ENCODE results near the gene BRS3. TPM values are rescaled to one million over a fixed set of nuclear protein-coding genes. Genes with fewer than 3 reads are reported as not detected.

Gene BRS3
- total RNA-seq, 1 experiment from 2014 or later = not detected

DNA sequence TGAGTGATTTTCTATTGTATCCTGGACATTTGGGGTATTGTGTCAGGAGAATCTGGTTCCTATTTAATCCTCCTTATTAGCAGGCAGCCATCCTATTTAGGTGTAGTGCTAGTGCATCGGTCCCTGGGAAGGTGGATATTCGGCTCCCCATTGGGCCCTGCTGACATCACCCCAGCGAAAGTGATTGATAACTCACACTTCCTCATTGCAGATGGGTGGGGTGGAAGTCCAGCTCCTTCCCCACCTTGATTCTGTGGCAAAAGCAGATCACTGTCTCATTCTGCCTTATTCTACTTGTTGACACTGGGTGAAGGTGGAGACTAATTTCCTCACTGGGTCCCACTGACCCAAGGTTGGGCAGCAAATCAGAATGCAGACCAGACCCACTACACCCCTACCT is 23.2 kb upstream of the BRS3 start:
- no peaks in the 10 kb centered on the region for H3K27me3 ChIP-seq (ENCODE audit: low read length)
- no peaks in the 10 kb centered on the region for H4K20me1 ChIP-seq (ENCODE audit: low read length)
- POLR2A ChIA-PET (ENCODE audit: unreplicated experiment) = no interaction called here
- TF ChIP-seq, protein P1, sequence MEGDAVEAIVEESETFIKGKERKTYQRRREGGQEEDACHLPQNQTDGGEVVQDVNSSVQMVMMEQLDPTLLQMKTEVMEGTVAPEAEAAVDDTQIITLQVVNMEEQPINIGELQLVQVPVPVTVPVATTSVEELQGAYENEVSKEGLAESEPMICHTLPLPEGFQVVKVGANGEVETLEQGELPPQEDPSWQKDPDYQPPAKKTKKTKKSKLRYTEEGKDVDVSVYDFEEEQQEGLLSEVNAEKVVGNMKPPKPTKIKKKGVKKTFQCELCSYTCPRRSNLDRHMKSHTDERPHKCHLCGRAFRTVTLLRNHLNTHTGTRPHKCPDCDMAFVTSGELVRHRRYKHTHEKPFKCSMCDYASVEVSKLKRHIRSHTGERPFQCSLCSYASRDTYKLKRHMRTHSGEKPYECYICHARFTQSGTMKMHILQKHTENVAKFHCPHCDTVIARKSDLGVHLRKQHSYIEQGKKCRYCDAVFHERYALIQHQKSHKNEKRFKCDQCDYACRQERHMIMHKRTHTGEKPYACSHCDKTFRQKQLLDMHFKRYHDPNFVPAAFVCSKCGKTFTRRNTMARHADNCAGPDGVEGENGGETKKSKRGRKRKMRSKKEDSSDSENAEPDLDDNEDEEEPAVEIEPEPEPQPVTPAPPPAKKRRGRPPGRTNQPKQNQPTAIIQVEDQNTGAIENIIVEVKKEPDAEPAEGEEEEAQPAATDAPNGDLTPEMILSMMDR (conservative IDR thresholded peaks at IDR 0.05; ENCODE audit: low read depth, low read length) = no peak
- TF ChIP-seq EZH2phosphoT487 (IDR thresholded peaks at IDR 0.05; ENCODE audit: borderline replicate concordance, low read length) = no peak
- no peak for TF ChIP-seq EZH2 (IDR thresholded peaks at IDR 0.05; ENCODE audit: low read length, unreplicated experiment)
- no peaks in the 10 kb centered on the region for H3K36me3 ChIP-seq (ENCODE audit: low read depth, low read length)
- ATAC-seq (no peak), DNase-seq (no peak)
- intact Hi-C loops (cut with micrococcal nuclease) = no loop called here
- no peak overlapping the region for H3K27ac ChIP-seq (ENCODE audit: low read length)
- no peaks in the 10 kb centered on the region for H3K9me2 ChIP-seq (replicated peaks; ENCODE audit: low read length)
- H3K4me1 ChIP-seq (ENCODE audit: insufficient read depth, low read length) = no peaks in the 10 kb centered on the region
- H3K79me2 ChIP-seq (ENCODE audit: low read length) = no peaks in the 10 kb centered on the region
- H3K4me2 ChIP-seq (ENCODE audit: low read length) = no peak overlapping the region
- no TSS peak for BruUV-seq (replicated peaks)
- CTCF ChIA-PET = no interaction called here
- no peaks in the 10 kb centered on the region for H3F3A ChIP-seq (ENCODE audit: low read length, unreplicated experiment)
- H3K9ac ChIP-seq (ENCODE audit: low read length) = no peak overlapping the region
- H3K4me3 ChIP-seq (ENCODE audit: low read length) = no peak overlapping the region
- H2AFZ ChIP-seq (ENCODE audit: low read length) = no peak overlapping the region
- H3K9me3 ChIP-seq (ENCODE audit: low read length) = no peaks in the 10 kb centered on the region

DNA sequence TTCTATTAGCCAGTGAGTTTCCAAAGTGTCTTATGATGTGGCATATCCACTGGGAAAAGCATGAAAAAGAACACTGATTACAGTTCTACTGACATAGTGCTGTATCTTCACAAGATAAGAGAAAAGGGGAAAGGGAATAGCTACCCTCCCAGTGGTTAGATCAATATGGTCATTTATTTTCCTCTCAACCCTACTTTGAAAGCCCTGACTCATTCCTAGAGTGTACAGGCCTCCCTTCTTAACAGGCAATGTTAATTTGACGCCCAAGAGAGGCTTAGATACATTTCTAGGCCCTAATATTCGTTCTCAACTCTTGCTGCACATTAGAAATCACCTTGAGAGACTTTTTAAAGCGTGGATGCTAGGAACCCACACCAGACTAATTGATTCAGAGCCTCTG is 20.4 kb upstream of the BRS3 start:
- H3K4me3 ChIP-seq (ENCODE audit: low read length) = no peak overlapping the region
- H3K4me2 ChIP-seq (ENCODE audit: low read length) = no peak overlapping the region
- POLR2A ChIA-PET (ENCODE audit: unreplicated experiment) = no interaction called here
- intact Hi-C loops (cut with micrococcal nuclease) = no loop called here
- H3K4me1 ChIP-seq (ENCODE audit: insufficient read depth, low read length) = no peaks in the 10 kb centered on the region
- CTCF ChIA-PET = no interaction called here
- H4K20me1 ChIP-seq (ENCODE audit: low read length) = no peaks in the 10 kb centered on the region
- H3K9ac ChIP-seq (ENCODE audit: low read length) = no peak overlapping the region
- H2AFZ ChIP-seq (ENCODE audit: low read length) = no peak overlapping the region
- TF ChIP-seq EZH2phosphoT487 (IDR thresholded peaks at IDR 0.05; ENCODE audit: borderline replicate concordance, low read length) = no peak
- no peak for TF ChIP-seq EZH2 (IDR thresholded peaks at IDR 0.05; ENCODE audit: low read length, unreplicated experiment)
- TF ChIP-seq, protein P1 (conservative IDR thresholded peaks at IDR 0.05; ENCODE audit: low read depth, low read length) = no peak
- ATAC-seq (no peak), DNase-seq (no peak)
- H3K79me2 ChIP-seq (ENCODE audit: low read length) = no peaks in the 10 kb centered on the region
- BruUV-seq (replicated peaks) = no TSS peak
- H3K27me3 ChIP-seq (ENCODE audit: low read length) = no peaks in the 10 kb centered on the region
- H3K9me3 ChIP-seq (ENCODE audit: low read length) = no peaks in the 10 kb centered on the region
- no peaks in the 10 kb centered on the region for H3F3A ChIP-seq (ENCODE audit: low read length, unreplicated experiment)
- no peak overlapping the region for H3K27ac ChIP-seq (ENCODE audit: low read length)
- H3K36me3 ChIP-seq (ENCODE audit: low read depth, low read length) = no peaks in the 10 kb centered on the region
- H3K9me2 ChIP-seq (replicated peaks; ENCODE audit: low read length) = no peaks in the 10 kb centered on the region

DNA sequence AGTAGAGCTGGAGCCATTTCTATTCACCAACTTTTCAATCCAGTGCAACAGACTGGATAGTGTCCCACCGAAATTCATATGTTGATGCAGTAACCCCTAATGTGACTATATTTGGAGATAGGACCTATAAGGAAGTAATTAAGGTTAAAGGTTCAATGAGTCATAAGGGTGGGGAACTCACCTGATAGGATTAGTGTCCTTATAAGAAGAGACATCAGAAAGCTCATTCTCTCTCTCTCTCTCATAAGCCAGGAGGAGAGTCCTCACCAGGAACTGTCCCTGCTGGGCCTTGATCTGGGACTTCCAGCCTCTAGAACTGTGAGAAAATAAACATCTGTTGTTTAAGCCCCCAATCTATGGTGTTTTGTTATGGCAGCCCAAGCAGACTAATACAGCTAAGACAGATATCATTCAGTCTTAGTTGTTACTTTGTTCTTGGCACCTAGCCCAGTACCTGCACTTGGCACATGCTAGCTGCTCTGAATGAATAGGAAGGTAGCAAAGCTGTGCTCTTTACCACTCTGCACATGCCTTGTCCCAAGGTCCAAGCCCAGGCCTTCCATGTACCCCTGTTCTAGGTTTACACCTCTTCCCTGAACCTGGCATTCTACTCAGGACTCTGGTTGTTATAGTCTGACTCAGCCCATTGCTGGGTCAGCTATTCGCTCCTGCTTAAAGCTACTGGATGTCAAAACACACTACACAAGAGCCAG is 19.2 kb upstream of the BRS3 start:
- Histone ChIP-seq H3K9me3 (ENCODE audit: low read length) (no peaks in the 10 kb centered on the region), H3K9ac (ENCODE audit: low read length) (no peak overlapping the region), H3K4me3 (ENCODE audit: low read length) (no peak overlapping the region), H3K4me1 (ENCODE audit: insufficient read depth, low read length) (no peaks in the 10 kb centered on the region), H3K9me2 (replicated peaks; ENCODE audit: low read length) (no peaks in the 10 kb centered on the region), H3K27ac (ENCODE audit: low read length) (no peak overlapping the region), H3K79me2 (ENCODE audit: low read length) (no peaks in the 10 kb centered on the region), H2AFZ (ENCODE audit: low read length) (no peak overlapping the region), H3K27me3 (ENCODE audit: low read length) (no peaks in the 10 kb centered on the region), H3K4me2 (ENCODE audit: low read length) (no peak overlapping the region), H3K36me3 (ENCODE audit: low read depth, low read length) (no peaks in the 10 kb centered on the region), H4K20me1 (ENCODE audit: low read length) (no peaks in the 10 kb centered on the region), H3F3A (ENCODE audit: low read length, unreplicated experiment) (no peaks in the 10 kb centered on the region)
- intact Hi-C loops (cut with micrococcal nuclease) = no loop called here
- CTCF ChIA-PET = interaction anchor here (0.5 kb wide), 1 partner anchor 23 kb away, joined by 10 read pairs; no protein-coding TSS in a partner anchor
- POLR2A ChIA-PET (ENCODE audit: unreplicated experiment) = no interaction called here
- TF ChIP-seq EZH2phosphoT487 (IDR thresholded peaks at IDR 0.05; ENCODE audit: borderline replicate concordance, low read length) (no peak), EZH2 (IDR thresholded peaks at IDR 0.05; ENCODE audit: low read length, unreplicated experiment) (no peak)
- TF ChIP-seq, protein P1 (conservative IDR thresholded peaks at IDR 0.05; ENCODE audit: low read depth, low read length) = no peak
- no peak; the same call in 1 of the 2 replicates for ATAC-seq
- DNase-seq = peak; percentile 21
- BruUV-seq (replicated peaks) = no TSS peak

Measured in PC-3 (cell line).